H9 (cell line): ENCODE data around the gene BAHD1. TPM values are rescaled to one million over a fixed set of nuclear protein-coding genes. Genes with fewer than 3 reads are reported as not detected.

Experiments
- DNase-seq: peaks from one replicate; pipeline ENCODE4 v3.0.0-alpha.2; 2017
- H2AFZ ChIP-seq: one replicate; pipeline ENCODE4 v1.6.1; 2013; ENCODE audit warnings: mild to moderate bottlenecking, low read length, control low read depth, moderate library complexity
- H2AK5ac ChIP-seq: 2 replicates; pipeline ENCODE4 v1.6.1; 2013; ENCODE audit warnings: low read length, control low read depth, mixed read lengths; ENCODE audit not compliant: insufficient read length
- H2BK120ac ChIP-seq: one replicate; pipeline ENCODE4 v1.6.1; 2013; ENCODE audit warnings: low read depth, mild to moderate bottlenecking, low read length, control low read depth, inconsistent platforms; ENCODE audit not compliant: poor library complexity, severe bottlenecking
- H2BK12ac ChIP-seq: 2 replicates; pipeline ENCODE4 v1.6.1; 2013; ENCODE audit warnings: low read length, control low read depth, mixed read lengths, low read depth; ENCODE audit not compliant: insufficient read length
- H2BK15ac ChIP-seq: 2 replicates; pipeline ENCODE4 v1.6.1; 2013; ENCODE audit warnings: low read depth, low read length, control low read depth
- H2BK20ac ChIP-seq: one replicate; pipeline ENCODE4 v1.6.1; 2013; ENCODE audit warnings: low read depth, mild to moderate bottlenecking, low read length, control low read depth, inconsistent platforms; ENCODE audit not compliant: poor library complexity, severe bottlenecking
- H2BK5ac ChIP-seq: 2 replicates; pipeline ENCODE4 v1.6.1; 2013; ENCODE audit warnings: low read length, control low read depth, mixed read lengths; ENCODE audit not compliant: insufficient read length
- H3K14ac ChIP-seq: 2 replicates; pipeline ENCODE4 v1.6.1; 2013; ENCODE audit warnings: low read length, control low read depth; ENCODE audit not compliant: insufficient read depth
- H3K18ac ChIP-seq: 2 replicates; pipeline ENCODE4 v1.6.1; 2013; ENCODE audit warnings: low read depth, mild to moderate bottlenecking, mixed read lengths, low read length, control low read depth; ENCODE audit not compliant: insufficient read length
- H3K23ac ChIP-seq: 2 replicates; pipeline ENCODE4 v1.6.1; 2013; ENCODE audit warnings: low read length, control low read depth, mixed read lengths, low read depth; ENCODE audit not compliant: insufficient read length
- H3K23me2 ChIP-seq: 2 replicates; pipeline ENCODE4 v1.6.1; 2013; ENCODE audit warnings: low read depth, mild to moderate bottlenecking, mixed read lengths, low read length, control low read depth; ENCODE audit not compliant: insufficient read length, poor library complexity, severe bottlenecking
- H3K27ac ChIP-seq: 2 replicates; pipeline ENCODE4 v1.5.1; 2013; ENCODE audit warnings: low read length, control low read depth, mixed read lengths, low read depth; ENCODE audit not compliant: insufficient read length
- H3K27me3 ChIP-seq: 2 replicates; pipeline ENCODE4 v1.6.1; 2013; ENCODE audit warnings: low read length, control low read depth, inconsistent platforms; ENCODE audit not compliant: insufficient read depth
- H3K4ac ChIP-seq: 2 replicates; pipeline ENCODE4 v1.6.1; 2013; ENCODE audit warnings: low read depth, mild to moderate bottlenecking, control low read depth, inconsistent platforms, low read length, moderate library complexity
- H3K4me1 ChIP-seq: 2 replicates; pipeline ENCODE4 v1.6.1; 2013; ENCODE audit warnings: low read length, control low read depth, inconsistent platforms; ENCODE audit not compliant: insufficient read depth
- H3K4me2 ChIP-seq: 2 replicates; pipeline ENCODE4 v1.6.1; 2013; ENCODE audit warnings: low read length, control low read depth, mixed read lengths; ENCODE audit not compliant: insufficient read length, insufficient read depth
- H3K56ac ChIP-seq: 2 replicates; pipeline ENCODE4 v1.6.1; 2013; ENCODE audit warnings: low read depth, mild to moderate bottlenecking, mixed read lengths, low read length, control low read depth; ENCODE audit not compliant: insufficient read length
- H3K79me1 ChIP-seq: 2 replicates; pipeline ENCODE4 v1.6.1; 2013; ENCODE audit warnings: low read depth, mild to moderate bottlenecking, moderate library complexity, low read length, control low read depth, inconsistent platforms; ENCODE audit not compliant: insufficient read depth, poor library complexity, severe bottlenecking
- H3K79me2 ChIP-seq: 2 replicates; pipeline ENCODE4 v1.6.1; 2013; ENCODE audit warnings: low read length, control low read depth, inconsistent platforms; ENCODE audit not compliant: insufficient read depth
- H3K9ac ChIP-seq: 2 replicates; pipeline ENCODE4 v1.6.1; 2013; ENCODE audit warnings: low read length, control low read depth, mixed read lengths; ENCODE audit not compliant: insufficient read length; ENCODE audit errors: extremely low read depth
- H3K9me3 ChIP-seq: one replicate; pipeline ENCODE4 v1.6.1; 2013; ENCODE audit warnings: low read depth, low read length, inconsistent platforms; ENCODE audit not compliant: control insufficient read depth
- H3T11ph ChIP-seq: one replicate; pipeline ENCODE4 v1.6.1; 2013; ENCODE audit warnings: mild to moderate bottlenecking, low read length, control low read depth, inconsistent platforms
- H4K20me1 ChIP-seq: one replicate; pipeline ENCODE4 v1.6.1; 2013; ENCODE audit not compliant: control insufficient read depth, insufficient read length, insufficient read depth
- H4K5ac ChIP-seq: 2 replicates; pipeline ENCODE4 v1.6.1; 2013; ENCODE audit warnings: low read depth, mild to moderate bottlenecking, mixed read lengths, low read length, control low read depth; ENCODE audit not compliant: insufficient read length
- H4K8ac ChIP-seq: replicated peaks from 2 replicates; pipeline ENCODE4 v1.6.1; 2013; ENCODE audit warnings: low read length, control low read depth, mixed read lengths, low read depth; ENCODE audit not compliant: insufficient read length
- H4K91ac ChIP-seq: 2 replicates; pipeline ENCODE4 v1.6.1; 2013; ENCODE audit warnings: low read depth, mild to moderate bottlenecking, moderate library complexity, mixed read lengths, low read length, control low read depth; ENCODE audit not compliant: insufficient read length
- H3K27ac Mint-ChIP-seq, 3 experiments: 2 replicates in 2 of 3; 3 replicates in 1 of 3; pipeline ENCODE4 v1.8.0; 2020 to 2021; ENCODE audit warnings: mixed read lengths in 3 of 3, mild to moderate bottlenecking in 1 of 3, moderate library complexity in 1 of 3
- H3K27me3 Mint-ChIP-seq: 2 replicates; pipeline ENCODE4 v1.8.0; 2021; ENCODE audit warnings: low read depth, mild to moderate bottlenecking, moderate library complexity, mixed read lengths
- H3K36me3 Mint-ChIP-seq, 3 experiments: 2 replicates in 2 of 3; 3 replicates in 1 of 3; pipeline ENCODE4 v1.8.0; 2020 to 2021; ENCODE audit warnings: low read depth in 3 of 3, mixed read lengths in 3 of 3; ENCODE audit not compliant: insufficient read depth in 1 of 3
- H3K4me1 Mint-ChIP-seq, 2 experiments: 2 replicates each; pipeline ENCODE4 v1.8.0; 2020; ENCODE audit warnings: mixed read lengths in 2 of 2
- H3K4me3 Mint-ChIP-seq, 2 experiments: 2 replicates in 1 of 2; 3 replicates in 1 of 2; pipeline ENCODE4 v1.8.0; 2020 to 2021; ENCODE audit warnings: mild to moderate bottlenecking in 2 of 2, mixed read lengths in 2 of 2, moderate library complexity in 1 of 2
- H3K9me3 Mint-ChIP-seq, 2 experiments: 2 replicates in 1 of 2; 3 replicates in 1 of 2; pipeline ENCODE4 v1.8.0; 2020; ENCODE audit warnings: mild to moderate bottlenecking in 2 of 2, mixed read lengths in 2 of 2, moderate library complexity in 1 of 2
- WGBS: extraction: QIAGEN DNeasy Blood & Tissue Kit; methylation state at CpG from one replicate; pipeline ENCODE4 v1.1.7; 2013; ENCODE audit warnings: missing lambda C conversion rate, low lambda C conversion rate, mixed read lengths; ENCODE audit not compliant: insufficient read length; ENCODE audit errors: extremely low coverage; 5-methylcytosine and 5-hydroxymethylcytosine counted together
- total RNA-seq: library from RNA; stranded (reverse); gene quantifications from 2 replicates; pipeline ENCODE4 v1.2.1, GENCODE V29; 2021
- TF ChIP-seq, protein P1 (sequence below): fragments of 200-600 bp; sonication (generic); conservative IDR thresholded peaks from 3 replicates; pipeline ENCODE4 v1.8.0; 2021; ENCODE audit warnings: antibody characterized with exemption, mild to moderate bottlenecking

BAHD1 gene
- total RNA-seq, 1 experiment from 2014 or later: 54.1 TPM

DNA sequence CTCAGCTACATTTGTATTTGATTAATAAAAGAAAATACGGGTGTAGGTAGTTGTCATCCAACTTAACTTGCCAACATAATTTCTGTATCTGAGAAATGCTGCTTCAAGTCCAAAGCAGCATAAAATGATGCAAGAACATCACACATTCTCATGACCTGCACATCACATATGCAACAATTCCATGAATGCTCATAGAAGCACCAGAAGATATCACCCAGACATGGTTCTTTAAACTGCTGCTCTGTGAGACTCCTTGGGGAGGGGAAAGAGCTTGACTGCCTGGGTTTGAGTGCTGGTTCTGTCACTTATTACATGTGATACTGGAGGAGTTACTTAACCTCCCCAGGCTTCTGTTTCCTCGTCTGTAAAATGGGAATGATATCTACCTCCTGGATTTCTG, 69.4 kb downstream of the BAHD1 start:
- Histone ChIP-seq H3K9me3 (no peaks in the 10 kb centered on the region), H3K4me1 (no peaks in the 10 kb centered on the region), H3K14ac (no peak overlapping the region), H2BK20ac (no peak overlapping the region), H4K20me1 (no peaks in the 10 kb centered on the region), H3T11ph (no peak overlapping the region), H3K27me3 (peaks cover 12% of the 10 kb centered on the region; the same call in 1 of the 2 replicates), H2AK5ac (no peak overlapping the region), H3K27ac (no peak overlapping the region), H2AFZ (no peak overlapping the region), H3K9ac (no peak overlapping the region), H3K56ac (no peak overlapping the region), H2BK120ac (no peak overlapping the region), H4K5ac (no peak overlapping the region), H4K91ac (no peak overlapping the region), H3K4ac (no peak overlapping the region), H4K8ac (no peak overlapping the region), H3K18ac (no peak overlapping the region), H2BK15ac (no peak overlapping the region), H3K79me2 (no peaks in the 10 kb centered on the region), H3K4me2 (no peak overlapping the region), H2BK5ac (no peak overlapping the region), H3K23ac (no peak overlapping the region), H2BK12ac (no peak overlapping the region), H3K23me2 (peaks cover 7% of the 10 kb centered on the region), H3K79me1 (no peaks in the 10 kb centered on the region)
- DNase-seq: no peak
- Mint-ChIP-seq H3K27me3 (peaks cover 78% of the 10 kb centered on the region), H3K4me3 (no peak overlapping the region), H3K9me3 (no peaks in the 10 kb centered on the region), H3K4me1 (peaks cover 18 to 22% of the 10 kb centered on the region in 2 experiments), H3K27ac (no peak overlapping the region), H3K36me3 (no peaks in the 10 kb centered on the region)
- TF ChIP-seq, protein P1, sequence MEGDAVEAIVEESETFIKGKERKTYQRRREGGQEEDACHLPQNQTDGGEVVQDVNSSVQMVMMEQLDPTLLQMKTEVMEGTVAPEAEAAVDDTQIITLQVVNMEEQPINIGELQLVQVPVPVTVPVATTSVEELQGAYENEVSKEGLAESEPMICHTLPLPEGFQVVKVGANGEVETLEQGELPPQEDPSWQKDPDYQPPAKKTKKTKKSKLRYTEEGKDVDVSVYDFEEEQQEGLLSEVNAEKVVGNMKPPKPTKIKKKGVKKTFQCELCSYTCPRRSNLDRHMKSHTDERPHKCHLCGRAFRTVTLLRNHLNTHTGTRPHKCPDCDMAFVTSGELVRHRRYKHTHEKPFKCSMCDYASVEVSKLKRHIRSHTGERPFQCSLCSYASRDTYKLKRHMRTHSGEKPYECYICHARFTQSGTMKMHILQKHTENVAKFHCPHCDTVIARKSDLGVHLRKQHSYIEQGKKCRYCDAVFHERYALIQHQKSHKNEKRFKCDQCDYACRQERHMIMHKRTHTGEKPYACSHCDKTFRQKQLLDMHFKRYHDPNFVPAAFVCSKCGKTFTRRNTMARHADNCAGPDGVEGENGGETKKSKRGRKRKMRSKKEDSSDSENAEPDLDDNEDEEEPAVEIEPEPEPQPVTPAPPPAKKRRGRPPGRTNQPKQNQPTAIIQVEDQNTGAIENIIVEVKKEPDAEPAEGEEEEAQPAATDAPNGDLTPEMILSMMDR: no peak
- no CpG with 5 or more reads among the region's 2 CpGs for WGBS
